Naive thymus-derived CD8-positive, alpha-beta T cell (primary cell): ENCODE data around the gene RBM8A. TPM values are rescaled to one million over a fixed set of nuclear protein-coding genes. Genes with fewer than 3 reads are reported as not detected.

Experiments
- ATAC-seq, 2 donors: fragments of 150-1000 bp; cut with Tn5 transposase in 1 of 2; sonication (Bioruptor Pico), chemical (Tn5 transposase) in 1 of 2; 1 replicate in 1 of 2; 2 replicates in 1 of 2; pipeline ENCODE4 v1.10.0; 2021; ENCODE audit warnings: mild to moderate bottlenecking in 2 of 2, moderate library complexity in 2 of 2
- POLR2A ChIA-PET: fragments of 350-600 bp; sonication (Branson Sonifier 250); formaldehyde crosslinking; loops from one replicate; lab custom pipeline; 2021; ENCODE audit warnings: antibody characterized with exemption; lab: Charles Lee
- DNase-seq, 10 donors: peaks; one replicate each; pipeline versions ENCODE4 v3.0.0 to v3.0.0-alpha.2; 2020 to 2022
- H3K27ac Mint-ChIP-seq, 10 donors: one replicate each; pipeline ENCODE4 v1.8.0; 2020 to 2022; ENCODE audit warnings: mild to moderate bottlenecking in 10 of 10, mixed read lengths in 10 of 10, moderate library complexity in 4 of 10, inconsistent platforms in 1 of 10
- H3K27me3 Mint-ChIP-seq, 5 donors: one replicate each; pipeline ENCODE4 v1.8.0; 2021 to 2022; ENCODE audit warnings: mixed read lengths in 5 of 5
- H3K36me3 Mint-ChIP-seq, 3 donors: one replicate each; pipeline ENCODE4 v1.8.0; 2020 to 2022; ENCODE audit warnings: mixed read lengths in 3 of 3, mild to moderate bottlenecking in 2 of 3, inconsistent platforms in 1 of 3
- H3K4me1 Mint-ChIP-seq, 4 donors: one replicate each; pipeline ENCODE4 v1.8.0; 2021 to 2022; ENCODE audit warnings: mixed read lengths in 4 of 4
- H3K4me3 Mint-ChIP-seq, 10 donors: one replicate each; pipeline ENCODE4 v1.8.0; 2020 to 2022; ENCODE audit warnings: mild to moderate bottlenecking in 10 of 10, mixed read lengths in 10 of 10, moderate library complexity in 6 of 10, inconsistent platforms in 1 of 10
- H3K9me3 Mint-ChIP-seq, 9 donors: one replicate each; pipeline ENCODE4 v1.8.0; 2020 to 2022; ENCODE audit warnings: mixed read lengths in 9 of 9, mild to moderate bottlenecking in 3 of 9, inconsistent platforms in 1 of 9, moderate library complexity in 1 of 9
- polyA plus RNA-seq, 3 donors: library from polyadenylated mRNA; unstranded; fragments of 300-500 nt; fragmentation: Illumina TruSeq; gene quantifications; one replicate each; pipeline ENCODE4 v1.2.3, GENCODE V29; 2021
- total RNA-seq, 8 experiments: library from RNA in 2 of 8; stranded (reverse) in 2 of 8; gene quantifications; one replicate each; pipeline ENCODE4 v1.2.3 and lab custom pipeline; 2021 to 2026

Gene RBM8A
- total and polyA plus RNA-seq, 5 experiments from 2014 or later, result 127 to 191 (median 138) TPM

- Mint-ChIP-seq H3K36me3 (peaks cover 0 to 57% (median 3%) of the 10 kb centered on the region in 3 donors), H3K9me3 (no peaks in the 10 kb centered on the region), H3K27me3 (no peaks in the 10 kb centered on the region), H3K4me1 (peaks cover 29 to 60% (median 53%) of the 10 kb centered on the region in 4 donors), H3K27ac (peak overlapping the region in 8 of 10 donors; percentile 74 to 95 (median 88)), H3K4me3 (peak overlapping the region; percentile 9 to 93 (median 82))
- DNase-seq, result no peak
- POLR2A ChIA-PET, result interaction anchor here (0.6 to 1.4 kb wide), 5 partner anchors 27 to 82 kb away, joined by 3 to 4 read pairs (median 4); no protein-coding TSS in a partner anchor
- no peak for ATAC-seq
Measured at GRCh38 chr1:145916745-145917144, 10.5 kb downstream of the RBM8A start.

GRCh38 chr1:145912128-145912641 lies 15.1 kb downstream of the RBM8A start:
- no peaks in the 10 kb centered on the region for H3K27me3 Mint-ChIP-seq
- DNase-seq (no peak), ATAC-seq (no peak)
- H3K9me3 Mint-ChIP-seq, result no peaks in the 10 kb centered on the region
- H3K4me3 Mint-ChIP-seq, result no peak overlapping the region
- H3K4me1 Mint-ChIP-seq, result peaks cover 19 to 32% (median 25%) of the 10 kb centered on the region in 4 donors
- POLR2A ChIA-PET, result interaction anchor here (0.7 kb wide), 1 partner anchor 46 kb away, joined by 3 read pairs; the partner anchor contains the start of gene LIX1L
- H3K36me3 Mint-ChIP-seq, result peaks cover 0 to 66% (median 3%) of the 10 kb centered on the region in 3 donors
- H3K27ac Mint-ChIP-seq, result peak overlapping the region in 3 of 10 donors; percentile 8 to 47 (median 10)

GRCh38 chr1:145908653-145909052 lies 18.6 kb downstream of the RBM8A start:
- Mint-ChIP-seq H3K4me3 (no peak overlapping the region), H3K4me1 (peaks cover 6 to 12% (median 9%) of the 10 kb centered on the region in 4 donors), H3K36me3 (peaks cover 0 to 38% (median 0%) of the 10 kb centered on the region in 3 donors), H3K9me3 (no peaks in the 10 kb centered on the region), H3K27me3 (no peaks in the 10 kb centered on the region), H3K27ac (peak overlapping the region in 1 of 10 donors; percentile 60)
- no peak for DNase-seq
- POLR2A ChIA-PET, result interaction anchor here (1.1 kb wide), 1 partner anchor 10 kb away, joined by 4 read pairs; no protein-coding TSS in a partner anchor
- ATAC-seq, result no peak

GRCh38 chr1:145906954-145907753 lies 20.1 kb downstream of the RBM8A start:
- no peak for DNase-seq
- ATAC-seq, result no peak
- no peak overlapping the region for H3K4me3 Mint-ChIP-seq

GRCh38 chr1:145901312-145902021 lies 25.8 kb downstream of the RBM8A start:
- no peak for ATAC-seq
- Mint-ChIP-seq H3K4me1 (peaks cover 0 to 2% (median 0%) of the 10 kb centered on the region in 4 donors), H3K36me3 (peaks cover 0 to 13% (median 11%) of the 10 kb centered on the region in 3 donors), H3K4me3 (no peak overlapping the region), H3K27ac (peak overlapping the region in 1 of 10 donors; percentile 48), H3K9me3 (no peaks in the 10 kb centered on the region), H3K27me3 (no peaks in the 10 kb centered on the region)
- DNase-seq, result no peak
- POLR2A ChIA-PET, result no interaction called here

More at GRCh38 chr1:145906954-145907753, 20.1 kb downstream of the RBM8A start:
- Mint-ChIP-seq H3K4me1 (peaks cover 5 to 10% (median 7%) of the 10 kb centered on the region in 4 donors), H3K9me3 (no peaks in the 10 kb centered on the region), H3K27ac (peak overlapping the region in 3 of 10 donors; percentile 1 to 53 (median 22)), H3K36me3 (peaks cover 0 to 28% (median 3%) of the 10 kb centered on the region in 3 donors), H3K27me3 (no peaks in the 10 kb centered on the region)
- POLR2A ChIA-PET, result interaction anchor here (0.7 kb wide), 1 partner anchor 14 kb away, joined by 4 read pairs; no protein-coding TSS in a partner anchor

GRCh38 chr1:145898756-145899155 lies 28.5 kb downstream of the RBM8A start:
- H3K4me3 Mint-ChIP-seq, result no peak overlapping the region
- no peak for DNase-seq
- no peaks in the 10 kb centered on the region for H3K4me1 Mint-ChIP-seq
- no peak overlapping the region for H3K27ac Mint-ChIP-seq
- H3K9me3 Mint-ChIP-seq, result no peaks in the 10 kb centered on the region
- H3K36me3 Mint-ChIP-seq, result peaks cover 0 to 13% (median 11%) of the 10 kb centered on the region in 3 donors
- H3K27me3 Mint-ChIP-seq, result no peaks in the 10 kb centered on the region
- POLR2A ChIA-PET, result interaction anchor here (1.2 kb wide), 1 partner anchor 10 kb away, joined by 4 read pairs; no protein-coding TSS in a partner anchor
- ATAC-seq, result no peak

- no peak for ATAC-seq
- DNase-seq, result no peak
- no peaks in the 10 kb centered on the region for H3K4me1 Mint-ChIP-seq
- H3K27ac Mint-ChIP-seq, result no peak overlapping the region
- H3K27me3 Mint-ChIP-seq, result no peaks in the 10 kb centered on the region
- no peaks in the 10 kb centered on the region for H3K9me3 Mint-ChIP-seq
- POLR2A ChIA-PET, result interaction anchor here (1.2 kb wide), 1 partner anchor 11 kb away, joined by 4 read pairs; no protein-coding TSS in a partner anchor
- H3K4me3 Mint-ChIP-seq, result no peak overlapping the region
- peaks cover 0 to 13% (median 11%) of the 10 kb centered on the region in 3 donors for H3K36me3 Mint-ChIP-seq
Measured at GRCh38 chr1:145897969-145898368, 29.3 kb downstream of the RBM8A start.

GRCh38 chr1:145895471-145895870 lies 31.8 kb downstream of the RBM8A start:
- Mint-ChIP-seq H3K4me3 (no peak overlapping the region), H3K27ac (peak overlapping the region in 1 of 10 donors; percentile 12), H3K36me3 (peaks cover 0 to 9% (median 3%) of the 10 kb centered on the region in 3 donors), H3K4me1 (no peaks in the 10 kb centered on the region), H3K27me3 (no peaks in the 10 kb centered on the region), H3K9me3 (no peaks in the 10 kb centered on the region)
- no peak for ATAC-seq
- POLR2A ChIA-PET, result no interaction called here
- no peak for DNase-seq

- Mint-ChIP-seq H3K27me3 (no peaks in the 10 kb centered on the region), H3K4me3 (no peak overlapping the region), H3K27ac (peak overlapping the region in 1 of 10 donors; percentile 11), H3K36me3 (peaks cover 0 to 9% (median 3%) of the 10 kb centered on the region in 3 donors), H3K4me1 (no peaks in the 10 kb centered on the region), H3K9me3 (no peaks in the 10 kb centered on the region)
- DNase-seq (no peak), ATAC-seq (no peak)
- POLR2A ChIA-PET, result interaction anchor here (0.5 to 0.6 kb wide), 2 partner anchors 14 to 113 kb away, joined by 4 to 5 read pairs; no protein-coding TSS in a partner anchor
Measured at GRCh38 chr1:145893306-145894055, 33.8 kb downstream of the RBM8A start.

GRCh38 chr1:145892486-145893087 lies 34.7 kb downstream of the RBM8A start:
- no peak for DNase-seq
- no peak for ATAC-seq
- H3K4me1 Mint-ChIP-seq, result no peaks in the 10 kb centered on the region

More at GRCh38 chr1:145892486-145893087, 34.7 kb downstream of the RBM8A start:
- POLR2A ChIA-PET, result interaction anchor here (0.5 to 2.0 kb wide), 6 partner anchors 15 to 119 kb away, joined by 3 to 7 read pairs (median 4); partner anchors contain the start of genes ANKRD34A and POLR3GL
- peaks cover 0 to 5% (median under 1%) of the 10 kb centered on the region in 3 donors for H3K36me3 Mint-ChIP-seq
- H3K9me3 Mint-ChIP-seq, result no peaks in the 10 kb centered on the region
- peak overlapping the region in 2 of 10 donors; percentile 11 to 37 for H3K27ac Mint-ChIP-seq
- no peaks in the 10 kb centered on the region for H3K27me3 Mint-ChIP-seq
- no peak overlapping the region for H3K4me3 Mint-ChIP-seq
